Hematopoietic multipotent progenitor cell (in vitro differentiated cells): ENCODE results near the gene GRAMD2A. TPM values are rescaled to one million over a fixed set of nuclear protein-coding genes. Genes with fewer than 3 reads are reported as not detected.

Source experiments
- DNase-seq, 3 donors: peaks; one replicate each; pipeline ENCODE4 v3.0.0-alpha.2; 2011 to 2015; ENCODE audit warnings: low read depth in 2 of 3, low spot score in 2 of 3
- total RNA-seq: library from RNA; depleted of rRNA; stranded (reverse); fragments of >200 nt; gene quantifications from one replicate; pipeline ENCODE4 v1.2.3, GENCODE V29; 2012

GRAMD2A gene
- total RNA-seq, 1 donor = 0.27 TPM

DNA sequence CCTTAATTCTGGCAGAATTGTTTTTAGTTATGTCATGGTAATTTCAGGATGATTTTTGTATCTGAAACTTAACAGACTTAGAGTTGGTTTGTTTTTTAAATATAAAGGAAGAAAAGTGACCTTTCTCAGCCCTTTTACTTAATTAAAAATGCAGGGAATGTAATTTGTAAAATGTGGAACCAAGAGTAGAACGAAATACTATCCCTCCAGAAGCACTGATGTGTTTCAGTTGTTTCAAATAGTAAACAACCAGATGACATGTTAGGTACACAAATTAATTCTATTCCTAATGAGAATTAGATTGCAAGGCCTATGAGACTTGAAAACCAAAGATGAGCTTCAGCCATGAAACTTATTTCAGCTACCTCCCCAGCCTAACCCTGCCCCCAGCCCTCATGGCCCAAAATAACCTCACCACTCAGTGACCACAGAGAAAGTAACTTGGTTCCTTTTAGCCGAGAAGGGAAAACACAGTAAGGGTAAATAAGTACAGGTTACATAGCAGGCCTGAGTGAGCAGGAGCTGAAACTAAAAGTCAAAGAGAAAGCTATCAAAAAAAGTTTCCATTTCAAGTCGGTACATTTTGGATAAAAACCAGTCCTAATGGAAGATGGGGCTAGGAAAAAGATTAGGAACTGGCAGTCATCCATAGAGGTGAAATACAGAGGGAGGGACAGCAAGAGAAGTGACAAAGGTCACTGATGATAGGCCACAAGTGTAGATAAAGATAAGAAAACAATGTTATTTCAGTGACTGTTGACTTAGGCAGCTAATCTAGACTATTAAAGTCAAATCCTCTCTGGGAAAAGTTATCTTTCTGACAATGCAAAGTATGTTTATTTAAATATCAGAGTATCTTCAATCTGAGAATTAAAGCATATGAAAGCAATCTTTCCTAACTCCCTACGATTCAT lies 56.2 kb downstream of the GRAMD2A start:
- DNase-seq = peak in 1 of 3 donors; percentile 16

GRCh38 chr15:72140088-72140487 lies 57.5 kb downstream of the GRAMD2A start:
- DNase-seq = no peak

DNA sequence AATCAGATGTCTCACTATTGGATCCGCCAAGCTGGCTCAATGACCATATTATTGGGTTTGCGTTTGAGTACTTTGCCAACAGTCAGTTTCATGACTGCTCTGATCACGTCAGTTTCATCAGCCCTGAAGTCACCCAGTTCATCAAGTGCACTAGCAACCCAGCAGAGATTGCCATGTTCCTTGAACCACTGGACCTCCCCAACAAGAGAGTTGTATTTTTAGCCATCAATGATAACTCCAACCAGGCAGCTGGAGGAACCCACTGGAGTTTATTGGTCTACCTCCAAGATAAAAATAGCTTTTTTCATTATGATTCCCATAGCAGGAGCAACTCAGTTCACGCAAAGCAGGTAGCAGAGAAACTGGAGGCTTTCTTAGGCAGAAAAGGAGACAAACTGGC lies 57.9 kb downstream of the GRAMD2A start:
- DNase-seq = no peak

- no peak for DNase-seq
Observed at GRCh38 chr15:72136170-72137051, 61.2 kb downstream of the GRAMD2A start.

DNA sequence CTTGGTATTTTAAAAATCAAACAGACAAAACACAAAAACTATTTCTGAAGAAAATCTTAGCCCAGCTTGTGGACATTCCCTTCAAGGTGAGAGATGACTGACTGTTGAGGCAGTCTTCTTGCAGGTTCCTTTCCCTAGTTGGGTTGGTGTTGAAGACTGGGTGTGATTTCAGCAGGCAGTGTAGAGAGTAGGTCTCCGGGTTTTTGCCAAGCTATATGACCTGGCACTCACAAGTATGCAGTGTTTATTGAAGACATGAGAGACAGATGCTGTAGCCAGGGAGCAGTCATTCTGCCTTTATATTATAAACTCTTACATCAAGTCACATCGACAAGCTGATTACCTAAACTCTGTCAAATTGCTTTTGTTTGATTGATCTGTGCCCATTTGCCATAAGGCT lies 61.9 kb downstream of the GRAMD2A start:
- DNase-seq = no peak

- no peak for DNase-seq
Observed at GRCh38 chr15:72133211-72133610, 64.4 kb downstream of the GRAMD2A start.

DNA sequence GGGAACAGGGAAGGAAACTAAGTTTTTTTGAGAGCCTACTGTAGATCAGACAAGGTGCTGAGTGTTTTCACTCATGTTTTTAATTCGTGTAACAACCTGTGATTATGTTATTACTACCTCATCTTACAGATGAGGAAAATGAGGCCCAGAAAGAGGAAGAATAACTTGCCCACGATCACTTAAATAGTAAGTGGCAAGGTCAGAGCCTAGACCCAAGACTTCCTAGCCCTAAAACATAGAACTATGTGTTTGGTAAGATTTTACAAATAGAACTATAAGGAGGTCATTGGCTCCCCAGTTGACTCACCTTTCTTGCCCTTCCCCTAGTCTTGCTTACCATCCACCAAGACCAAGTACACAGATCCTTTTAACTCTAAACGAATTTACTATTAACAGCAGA lies 65.7 kb downstream of the GRAMD2A start:
- no peak for DNase-seq

DNA sequence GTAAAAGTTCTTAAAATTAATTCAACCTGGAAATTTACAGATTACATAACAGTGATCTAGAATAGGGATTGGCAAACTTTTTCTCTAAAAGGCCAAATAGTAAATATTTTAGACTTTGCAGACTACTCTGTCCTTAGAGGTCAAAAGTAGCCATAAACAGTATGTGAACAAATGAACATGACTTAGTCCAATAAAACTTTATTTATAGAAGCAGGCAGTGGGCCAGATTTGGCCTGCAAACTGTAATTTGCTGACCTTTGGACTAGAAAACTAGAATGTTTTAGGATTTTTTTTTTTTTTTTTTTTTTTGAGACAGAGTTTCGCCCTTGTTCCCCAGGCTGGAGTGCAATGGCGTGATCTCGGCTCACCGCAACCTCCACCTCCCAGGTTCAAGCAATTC lies 67.3 kb downstream of the GRAMD2A start:
- DNase-seq = no peak

DNA sequence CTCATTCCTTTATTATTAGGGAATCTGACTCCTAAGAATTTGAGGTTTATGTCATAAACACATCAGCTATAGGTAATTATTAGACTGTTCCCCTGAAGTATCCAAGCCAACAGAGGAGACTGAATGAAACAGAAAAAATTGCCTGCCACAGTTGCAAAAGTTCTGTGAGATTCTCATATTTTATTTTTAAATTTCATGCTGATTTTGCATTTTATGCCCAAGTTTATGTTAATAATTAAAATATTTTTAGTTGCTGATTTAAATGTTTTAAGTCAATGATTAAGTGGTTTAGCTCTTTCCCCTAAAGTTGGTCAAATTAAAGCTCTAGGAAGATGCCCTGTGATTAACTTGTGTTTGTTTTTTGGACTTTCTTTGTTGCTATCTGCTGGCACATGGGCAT lies 69.2 kb downstream of the GRAMD2A start:
- no peak for DNase-seq

DNA sequence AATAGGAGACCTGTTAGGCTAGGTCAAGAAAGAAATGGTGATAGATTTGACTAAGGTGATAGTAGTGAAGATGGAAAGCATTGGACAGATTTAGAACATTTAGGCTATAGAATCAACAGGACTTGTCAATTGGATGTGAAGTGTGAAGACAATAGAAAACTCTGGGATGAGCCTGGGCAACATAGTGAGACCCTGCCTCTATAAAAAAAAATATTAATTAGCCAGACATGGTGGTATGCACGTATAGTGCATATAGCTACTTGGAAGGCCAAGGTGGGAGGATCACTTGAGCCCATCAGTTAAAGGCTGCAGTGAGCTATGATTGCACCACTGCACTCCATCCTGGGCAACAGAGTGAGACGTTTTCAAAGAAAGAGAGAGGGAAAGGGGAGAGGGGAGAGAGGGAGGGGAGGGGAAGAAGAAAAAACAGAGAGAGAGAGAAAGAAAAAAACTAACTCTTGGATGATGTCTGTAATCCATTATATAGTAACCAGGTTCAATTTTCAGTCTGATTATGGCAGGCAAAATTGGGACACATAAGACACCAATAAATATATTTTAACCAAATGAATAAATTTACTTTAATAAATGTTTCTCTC lies 69.8 kb downstream of the GRAMD2A start:
- DNase-seq = no peak

DNA sequence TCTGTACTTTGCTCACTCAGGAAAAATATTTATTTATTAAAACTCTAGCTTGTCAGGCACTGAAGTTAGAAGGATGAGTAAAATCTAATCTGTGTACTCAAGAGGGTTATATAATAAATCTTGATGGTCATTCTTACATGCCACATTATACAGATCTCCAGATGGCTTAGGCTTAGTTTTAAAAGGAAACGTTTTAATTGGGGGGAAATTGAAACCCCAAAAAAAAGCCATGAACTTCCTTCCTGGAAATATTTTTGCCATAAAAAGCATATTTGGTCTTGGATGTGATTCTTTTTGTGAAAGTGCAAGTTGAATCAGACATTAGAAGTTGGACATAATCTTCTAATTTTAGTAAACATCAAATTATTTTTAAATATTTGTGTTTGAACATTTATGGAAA lies 73.4 kb downstream of the GRAMD2A start:
- no peak for DNase-seq

DNA sequence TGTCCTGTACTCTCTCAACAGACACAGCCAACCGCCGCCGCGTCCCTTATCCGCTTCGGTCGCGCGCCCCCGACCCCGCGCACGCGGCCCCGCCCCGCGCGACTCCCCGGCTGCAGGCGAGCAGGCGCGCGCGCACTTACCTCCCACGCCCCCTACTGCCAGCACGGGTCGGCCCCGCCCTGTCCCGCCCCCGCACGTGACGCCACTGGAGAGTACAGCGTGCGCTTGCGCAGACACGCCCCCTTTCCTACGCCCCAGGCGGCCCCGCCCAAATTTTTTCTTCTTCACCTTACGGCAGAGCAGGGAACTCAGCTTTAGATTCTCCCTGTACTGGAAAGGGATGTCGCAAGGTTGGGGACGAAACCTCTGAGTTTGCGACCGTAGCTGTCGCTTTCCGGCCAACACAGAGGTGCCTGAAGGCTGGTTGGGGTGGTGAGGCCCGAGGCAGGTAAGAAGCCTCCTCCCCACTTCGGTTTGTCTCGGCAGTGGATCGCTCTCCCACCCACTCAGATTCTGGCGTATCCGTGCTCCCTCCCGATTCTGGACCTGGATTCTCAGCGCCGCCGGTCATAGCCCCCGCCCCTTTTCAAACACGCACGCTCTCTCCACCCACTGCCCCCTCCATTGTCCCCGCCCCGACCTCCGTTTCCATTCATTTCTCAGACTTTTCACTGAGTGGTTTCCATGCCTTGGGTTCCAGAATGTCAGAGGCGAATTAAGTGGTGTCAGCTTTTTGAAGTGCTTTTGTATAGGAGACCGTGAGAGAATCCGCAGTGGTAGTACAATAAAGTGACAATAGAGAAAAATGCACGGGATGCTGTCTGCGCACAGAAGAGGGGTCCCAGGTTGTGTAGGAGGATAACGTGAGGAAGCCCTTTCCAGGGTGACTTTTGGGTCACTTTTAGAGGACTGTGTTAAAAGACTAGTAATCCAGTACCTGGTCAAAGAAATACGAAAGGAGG lies 79.3 kb downstream of the GRAMD2A start, which contains the start of the genes MYO9A and SENP8:
MYO9A (minus strand) TSS at position 134 of the 962 bp plus-strand sequence. CDS start 71,587 bp downstream, outside the sequence.
SENP8 (plus strand) TSS at position 387 of the 962 bp plus-strand sequence. CDS start 21,221 bp downstream, outside the sequence.
- DNase-seq = peak; percentile 98 to 99 (median 99)

DNA sequence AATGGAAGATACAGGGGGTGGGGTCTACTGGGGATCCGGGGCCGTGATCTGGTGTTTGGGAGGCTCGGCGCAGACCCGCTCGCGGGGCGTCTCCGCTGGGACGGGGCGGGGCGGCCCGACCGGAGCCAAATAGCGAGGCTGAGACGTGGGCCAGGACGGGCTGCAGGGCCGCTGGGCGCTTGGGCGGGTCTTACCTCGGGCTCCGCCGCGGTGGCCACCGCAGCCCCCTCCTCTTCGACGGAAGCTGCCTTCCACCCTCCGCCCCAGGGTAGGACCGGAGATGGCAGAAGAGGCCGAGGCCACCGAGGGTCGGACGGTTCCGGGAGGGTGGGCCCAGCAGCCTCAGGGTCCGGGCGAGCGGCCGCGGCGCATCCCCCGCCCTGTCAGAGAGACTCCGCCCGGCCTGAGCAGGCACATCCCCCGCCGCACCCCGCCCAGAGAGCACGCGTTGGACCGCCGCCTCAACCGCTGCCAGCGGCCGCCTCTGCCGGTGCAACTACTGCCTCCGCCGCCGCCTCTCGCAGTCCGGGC lies 80.0 kb downstream of the GRAMD2A start:
- peak in 2 of 3 donors; percentile 79 to 87 for DNase-seq

GRCh38 chr15:72116731-72117485 lies 80.7 kb downstream of the GRAMD2A start:
- DNase-seq = peak in 1 of 3 donors; percentile 12

DNA sequence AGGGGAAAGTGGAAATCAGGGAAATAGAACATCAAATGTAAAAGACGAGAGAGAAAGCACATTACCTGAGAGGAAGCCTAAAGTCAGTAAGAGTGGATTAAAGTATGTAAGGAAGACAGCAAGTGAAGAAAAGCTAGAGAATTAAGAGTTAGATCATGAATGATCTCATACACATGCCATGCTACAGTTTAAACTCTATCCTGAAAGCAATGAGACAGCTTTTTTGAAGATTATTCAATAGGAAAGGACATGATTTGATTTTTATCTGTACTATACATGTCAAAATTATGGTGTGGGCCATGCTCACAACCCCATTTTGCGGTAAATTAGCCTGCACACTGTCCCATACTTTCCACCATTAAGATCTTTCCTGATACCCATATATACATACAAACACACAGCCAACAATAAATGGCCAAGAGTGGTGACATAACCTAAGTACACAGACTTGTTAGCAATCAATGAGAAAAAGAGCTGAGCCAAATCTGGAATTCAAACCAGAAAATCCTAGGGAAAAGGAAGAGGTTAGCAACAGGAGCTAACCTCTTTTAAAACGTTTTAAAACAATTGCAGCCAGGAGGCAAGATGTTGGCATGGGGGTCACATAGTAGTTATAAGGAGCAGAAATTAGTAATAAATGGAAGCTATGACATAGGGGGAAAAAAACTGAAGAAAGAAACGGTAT lies 84.1 kb downstream of the GRAMD2A start:
- no peak for DNase-seq

GRCh38 chr15:72112805-72113204 lies 84.8 kb downstream of the GRAMD2A start:
- DNase-seq = no peak

DNA sequence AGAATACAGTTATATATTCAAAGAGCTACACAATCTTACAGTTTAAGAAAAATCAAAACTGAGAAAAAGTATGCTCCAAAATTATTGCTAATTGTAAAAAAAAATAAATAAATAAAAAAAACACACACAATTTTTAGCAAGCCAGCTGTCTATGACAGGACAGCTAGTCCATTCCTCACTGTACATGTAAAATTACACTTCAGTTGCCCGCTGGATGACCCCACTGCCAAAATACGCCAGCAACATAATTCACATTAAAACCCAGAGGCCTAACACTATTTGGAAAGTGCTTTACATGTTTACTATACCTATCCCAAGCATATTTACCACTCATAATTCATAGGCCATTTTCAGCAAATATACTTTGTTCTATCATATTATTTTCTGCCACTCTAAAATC lies 85.5 kb downstream of the GRAMD2A start:
- DNase-seq = no peak

GRCh38 chr15:72110355-72110754 lies 87.2 kb downstream of the GRAMD2A start:
- DNase-seq = no peak
